H1 (cell line): ENCODE results near the gene THRB. TPM values are rescaled to one million over a fixed set of nuclear protein-coding genes. Genes with fewer than 3 reads are reported as not detected.

Experiments
- CTCF ChIA-PET: fragments of 300-600 bp; sonication (Branson Sonifier 250); formaldehyde crosslinking; loops from one replicate; lab custom pipeline; 2021; ENCODE audit not compliant: partially characterized antibody; lab: Charles Lee
- POLR2A ChIA-PET: fragments of 300-600 bp; sonication (Branson Sonifier 250); formaldehyde crosslinking; loops from one replicate; lab custom pipeline; 2021; ENCODE audit warnings: inconsistent platforms; ENCODE audit not compliant: partially characterized antibody; lab: Charles Lee
- DNase-seq, 2 experiments: peaks; one replicate each; pipeline versions ENCODE4 v3.0.0 to v3.0.0-alpha.2; 2010 to 2022; ENCODE audit warnings: low spot score in 2 of 2, low read depth in 1 of 2, mixed read lengths in 1 of 2
- FAIRE-seq: peaks from 2 replicates; lab custom pipeline; 2011; peaks lifted over from hg19 to GRCh38; lab: Jason Lieb, UNC
- H2AFZ ChIP-seq: 2 replicates; pipeline ENCODE4 v1.8.1; 2012; ENCODE audit warnings: low read length, inconsistent platforms
- H2AK5ac ChIP-seq: 2 replicates; pipeline ENCODE4 v1.6.1; 2013; ENCODE audit warnings: low read depth, low read length
- H2BK120ac ChIP-seq: replicated peaks from 2 replicates; pipeline ENCODE3; 2013; ENCODE audit warnings: low read depth, low read length, inconsistent platforms
- H2BK12ac ChIP-seq: 2 replicates; pipeline ENCODE4 v1.6.1; 2013; ENCODE audit warnings: low read depth, low read length
- H2BK15ac ChIP-seq: 2 replicates; pipeline ENCODE4 v1.6.1; 2013; ENCODE audit warnings: low read length
- H2BK20ac ChIP-seq: 2 replicates; pipeline ENCODE4 v1.6.1; 2013; ENCODE audit warnings: low read length
- H2BK5ac ChIP-seq: 2 replicates; pipeline ENCODE4 v1.6.1; 2013; ENCODE audit warnings: low read depth, low read length
- H3K14ac ChIP-seq: 2 replicates; pipeline ENCODE4 v1.6.1; 2013; ENCODE audit warnings: inconsistent platforms; ENCODE audit not compliant: insufficient read length
- H3K18ac ChIP-seq: 2 replicates; pipeline ENCODE4 v1.6.1; 2013; ENCODE audit warnings: low read length; ENCODE audit errors: extremely low read depth
- H3K23ac ChIP-seq: 2 replicates; pipeline ENCODE4 v1.6.1; 2013; ENCODE audit warnings: inconsistent platforms; ENCODE audit not compliant: insufficient read length
- H3K23me2 ChIP-seq: 2 replicates; pipeline ENCODE4 v1.6.1; 2013; ENCODE audit warnings: low read depth, low read length
- H3K27ac ChIP-seq: 2 replicates; pipeline ENCODE4 v1.6.1; 2011; ENCODE audit warnings: low read depth, low read length, inconsistent platforms
- H3K27me3 ChIP-seq, 4 experiments: replicated peaks in 1 of 4; 1 replicate in 1 of 4; 2 replicates in 3 of 4; pipeline versions ENCODE4 v1.6.1 to v1.8.1; 2011 to 2013; ENCODE audit warnings: low read length in 3 of 4, mild to moderate bottlenecking in 3 of 4, inconsistent platforms in 2 of 4, mixed read lengths in 2 of 4, moderate library complexity in 1 of 4; ENCODE audit not compliant: control insufficient read depth in 3 of 4, insufficient read depth in 3 of 4; ENCODE audit errors: extremely low read depth in 1 of 4
- H3K36me3 ChIP-seq, 4 experiments: 2 replicates each; pipeline versions ENCODE4 v1.6.1 to v1.8.1; 2011 to 2013; ENCODE audit warnings: mild to moderate bottlenecking in 4 of 4, low read length in 3 of 4, moderate library complexity in 2 of 4, control low read depth in 1 of 4, inconsistent platforms in 1 of 4; ENCODE audit not compliant: insufficient read depth in 4 of 4, control insufficient read depth in 2 of 4
- H3K4ac ChIP-seq: replicated peaks from 2 replicates; pipeline ENCODE3; 2013; ENCODE audit warnings: low read length, low read depth, mixed read lengths, inconsistent platforms; ENCODE audit not compliant: insufficient read length
- H3K4me1 ChIP-seq, 4 experiments: replicated peaks in 1 of 4; 1 replicate in 1 of 4; 2 replicates in 3 of 4; pipeline versions ENCODE4 v1.6.1 to v1.8.1; 2011 to 2013; ENCODE audit warnings: low read length in 3 of 4, inconsistent platforms in 2 of 4, mixed read lengths in 1 of 4; ENCODE audit not compliant: insufficient read depth in 4 of 4, control insufficient read depth in 3 of 4
- H3K4me2 ChIP-seq, 2 experiments: 2 replicates each; pipeline versions ENCODE4 v1.6.1 to v1.8.1; 2011 to 2013; ENCODE audit warnings: low read depth in 2 of 2, low read length in 2 of 2, control low read depth in 1 of 2, inconsistent platforms in 1 of 2, mild to moderate bottlenecking in 1 of 2; ENCODE audit not compliant: insufficient read depth in 1 of 2
- H3K4me3 ChIP-seq, 4 experiments: fragments of 200-600, 300-600 bp in 1 of 4; sonication (generic), shearing (Covaris generic), sonication (Bioruptor Twin) in 1 of 4; 2 replicates each; pipeline versions ENCODE4 v1.5.1 to v1.8.1; 2011 to 2016; ENCODE audit warnings: low read length in 4 of 4, low read depth in 3 of 4, control low read depth in 2 of 4, inconsistent platforms in 2 of 4, mild to moderate bottlenecking in 2 of 4, mixed read lengths in 1 of 4, moderate library complexity in 1 of 4; ENCODE audit not compliant: insufficient read depth in 2 of 4; ENCODE audit errors: extremely low read depth in 1 of 4
- H3K56ac ChIP-seq: replicated peaks from 2 replicates; pipeline ENCODE3; 2013; ENCODE audit warnings: low read depth, mild to moderate bottlenecking, mixed read lengths, low read length, inconsistent platforms; ENCODE audit not compliant: insufficient read length
- H3K79me1 ChIP-seq: 2 replicates; pipeline ENCODE4 v1.6.1; 2013; ENCODE audit warnings: low read depth, low read length, control low read depth
- H3K79me2 ChIP-seq, 2 experiments: 2 replicates each; pipeline versions ENCODE4 v1.6.1 to v1.8.1; 2012 to 2013; ENCODE audit warnings: low read length in 2 of 2, mild to moderate bottlenecking in 2 of 2, inconsistent platforms in 1 of 2; ENCODE audit not compliant: insufficient read depth in 2 of 2, control insufficient read depth in 1 of 2
- H3K9ac ChIP-seq, 4 experiments: replicated peaks in 1 of 4; 1 replicate in 1 of 4; 2 replicates in 3 of 4; pipeline versions ENCODE4 v1.6.1 to v1.8.1; 2011 to 2013; ENCODE audit warnings: low read depth in 3 of 4, low read length in 3 of 4, control low read depth in 2 of 4, mild to moderate bottlenecking in 2 of 4, moderate library complexity in 2 of 4, inconsistent platforms in 1 of 4; ENCODE audit errors: extremely low read depth in 1 of 4
- H3K9me3 ChIP-seq, 2 experiments: 2 replicates each; pipeline versions ENCODE4 v1.6.1 to v1.8.1; 2012 to 2013; ENCODE audit warnings: mild to moderate bottlenecking in 2 of 2, moderate library complexity in 2 of 2, control low read depth in 1 of 2, inconsistent platforms in 1 of 2, low read depth in 1 of 2, low read length in 1 of 2, mixed read lengths in 1 of 2; ENCODE audit not compliant: insufficient read depth in 2 of 2
- H4K20me1 ChIP-seq, 2 experiments: replicated peaks in 1 of 2; 2 replicates each; pipeline versions ENCODE3 to v1.8.1; 2011 to 2013; ENCODE audit warnings: inconsistent platforms in 2 of 2, low read length in 2 of 2, mild to moderate bottlenecking in 1 of 2; ENCODE audit not compliant: insufficient read depth in 2 of 2, control insufficient read depth in 1 of 2
- H4K5ac ChIP-seq: 2 replicates; pipeline ENCODE4 v1.6.1; 2013; ENCODE audit warnings: low read length, low read depth, mixed read lengths, inconsistent platforms; ENCODE audit not compliant: insufficient read length
- H4K8ac ChIP-seq: 2 replicates; pipeline ENCODE4 v1.8.0; 2013; ENCODE audit warnings: mild to moderate bottlenecking, moderate library complexity, low read length, inconsistent platforms; ENCODE audit not compliant: insufficient read depth; ENCODE audit errors: extremely low read depth
- H4K91ac ChIP-seq: replicated peaks from 2 replicates; pipeline ENCODE3; 2013; ENCODE audit warnings: low read length, mixed read lengths, inconsistent platforms; ENCODE audit not compliant: insufficient read length
- CHD2 ChIP-seq: IDR thresholded peaks from 2 replicates; pipeline ENCODE4 v1.6.1; 2012; ENCODE audit warnings: low read length, improper control_type of control experiment
- GTF2F1 ChIP-seq: IDR thresholded peaks from 2 replicates; pipeline ENCODE4 v1.6.1; 2012; ENCODE audit warnings: low read depth, low read length, improper control_type of control experiment, borderline replicate concordance
- KDM4A ChIP-seq: IDR thresholded peaks from one replicate; pipeline ENCODE4 v1.7.1; 2012; ENCODE audit warnings: low read depth, mild to moderate bottlenecking, moderate library complexity, low read length, inconsistent platforms; ENCODE audit not compliant: severe bottlenecking
- MAFK ChIP-seq: IDR thresholded peaks from 2 replicates; pipeline ENCODE4 v1.6.1; 2012; ENCODE audit warnings: low read depth, mild to moderate bottlenecking, improper control_type of control experiment, low read length
- PHF8 ChIP-seq: fragments of 200-600 bp; sonication (generic); conservative IDR thresholded peaks from 2 replicates; pipeline ENCODE4 v1.7.1; 2012; ENCODE audit warnings: low read depth, mild to moderate bottlenecking, inconsistent platforms, low read length, moderate library complexity
- RFX5 ChIP-seq: IDR thresholded peaks from 2 replicates; pipeline ENCODE4 v1.6.1; 2011; ENCODE audit warnings: low read depth, low read length, improper control_type of control experiment, borderline replicate concordance
- SP1 ChIP-seq: IDR thresholded peaks from 2 replicates; pipeline ENCODE4 v1.6.1; 2011; ENCODE audit warnings: low read depth, low read length
- WGBS, 2 experiments: shearing (Covaris generic) in 1 of 2; methylation state at CpG; one replicate each; pipeline versions ENCODE4 v1.1.6 to v1.1.7; 2013 to 2015; ENCODE audit warnings: low lambda C conversion rate in 2 of 2, mixed read lengths in 2 of 2, inconsistent platforms in 1 of 2, low coverage in 1 of 2, missing lambda C conversion rate in 1 of 2; ENCODE audit not compliant: insufficient replicate concordance in 2 of 2, insufficient coverage in 1 of 2, insufficient read length in 1 of 2; ENCODE audit errors: extremely low coverage in 1 of 2, missing lambda C conversion rate in 1 of 2; 5-methylcytosine and 5-hydroxymethylcytosine counted together
- polyA plus RNA-seq, 7 experiments: library from polyadenylated mRNA; depleted of rRNA in 3 of 7; stranded (reverse) in 5 of 7; unstranded in 2 of 7; fragments of >200 nt in 5 of 7; fragments of 200-250 nt in 2 of 7; gene quantifications; 1 replicate in 5 of 7; 2 replicates in 1 of 7; 4 replicates in 1 of 7; pipeline versions ENCODE4 v1.2.1 to v1.2.3, GENCODE V29; 2011 to 2013; ENCODE audit warnings: missing spikeins in 2 of 7, mixed read lengths in 2 of 7
- total RNA-seq: library from RNA; stranded (reverse); fragmentation: NEBNext Ultra II Directional; extraction: Animal tissue kit (Norgen Biotek cat#: 25700); gene quantifications from 2 replicates; pipeline ENCODE4 v1.2.1, GENCODE V29; 2021
- TF ChIP-seq, protein P1 (sequence below): IDR thresholded peaks from 2 replicates; pipeline ENCODE4 v1.6.1; 2011; ENCODE audit warnings: low read length, improper control_type of control experiment

Gene THRB
- total and polyA plus RNA-seq, 2 of the 8 experiments (the other 6 are each of a cell fraction or from before 2014, with no cell fraction given), result 0.98 to 3.9 TPM

DNA sequence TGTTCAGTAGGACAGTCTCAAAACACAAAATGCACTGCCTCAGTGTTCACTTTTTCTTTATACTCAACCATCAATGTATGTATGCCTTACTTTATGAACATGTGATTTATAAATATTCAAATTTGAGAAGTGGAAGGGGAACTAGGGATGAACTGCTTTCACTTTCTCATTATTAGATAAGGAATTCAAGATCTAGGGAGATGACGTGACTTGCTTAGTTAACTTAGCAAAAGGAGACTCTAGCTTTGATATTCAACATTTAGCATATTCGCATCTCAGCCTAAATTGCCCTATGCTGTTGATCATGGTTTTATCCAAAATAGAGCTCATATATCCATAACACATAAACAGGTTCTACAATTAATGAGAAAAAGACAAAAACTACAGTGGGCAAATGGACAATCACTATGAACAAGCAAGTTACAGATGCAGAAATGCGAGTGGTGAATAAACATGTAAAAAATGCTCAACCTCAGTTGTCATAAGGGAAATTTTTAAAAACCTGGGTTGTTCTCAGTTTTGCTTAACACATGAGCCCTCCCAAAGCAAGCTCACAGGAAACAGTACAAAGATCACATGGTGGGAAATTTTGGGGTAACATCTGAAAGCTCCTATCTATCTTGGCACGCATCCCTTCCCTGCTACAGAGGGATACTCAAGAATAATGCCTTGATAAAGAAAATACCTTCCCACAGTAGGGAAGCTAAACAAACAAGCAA lies 269.8 kb downstream of the THRB start:
- Histone ChIP-seq H4K8ac (no peak overlapping the region), H2BK5ac (no peak overlapping the region), H2BK12ac (no peak overlapping the region), H3K36me3 (no peaks in the 10 kb centered on the region), H3K4me3 (no peak overlapping the region), H4K20me1 (no peaks in the 10 kb centered on the region), H2AK5ac (no peak overlapping the region), H3K27ac (no peak overlapping the region), H3K4ac (no peak overlapping the region), H4K91ac (no peak overlapping the region), H3K4me2 (no peak overlapping the region), H3K79me2 (no peaks in the 10 kb centered on the region), H3K14ac (no peak overlapping the region), H2BK15ac (no peak overlapping the region), H3K27me3 (no peaks in the 10 kb centered on the region), H3K18ac (no peak overlapping the region), H3K9ac (no peak overlapping the region), H2BK20ac (no peak overlapping the region), H3K9me3 (no peaks in the 10 kb centered on the region), H2BK120ac (no peak overlapping the region), H3K56ac (no peak overlapping the region), H4K5ac (no peak overlapping the region), H2AFZ (no peak overlapping the region), H3K23ac (no peak overlapping the region), H3K23me2 (no peaks in the 10 kb centered on the region), H3K4me1 (peaks cover 0 to 7% (median 4%) of the 10 kb centered on the region in 4 experiments; a peak in 3 of 7 replicates), H3K79me1 (no peaks in the 10 kb centered on the region)
- ChIA-PET POLR2A (no interaction called here), CTCF (interaction anchor here (1.1 to 3.9 kb wide), 6 partner anchors 8 to 457 kb away, joined by 3 to 25 read pairs (median 8); no protein-coding TSS in a partner anchor)
- FAIRE-seq (no peak), DNase-seq (no peak)
- WGBS, 2 experiments, result 83% methylated on average over 4 of the region's 4 CpGs; no CpG with 5 or more reads in 1 of the 2 experiments
- TF ChIP-seq RFX5, result no peak
- no peak for TF ChIP-seq MAFK
- TF ChIP-seq PHF8, result no peak
- no peak for TF ChIP-seq CHD2
- no peak for TF ChIP-seq KDM4A
- TF ChIP-seq, protein P1, sequence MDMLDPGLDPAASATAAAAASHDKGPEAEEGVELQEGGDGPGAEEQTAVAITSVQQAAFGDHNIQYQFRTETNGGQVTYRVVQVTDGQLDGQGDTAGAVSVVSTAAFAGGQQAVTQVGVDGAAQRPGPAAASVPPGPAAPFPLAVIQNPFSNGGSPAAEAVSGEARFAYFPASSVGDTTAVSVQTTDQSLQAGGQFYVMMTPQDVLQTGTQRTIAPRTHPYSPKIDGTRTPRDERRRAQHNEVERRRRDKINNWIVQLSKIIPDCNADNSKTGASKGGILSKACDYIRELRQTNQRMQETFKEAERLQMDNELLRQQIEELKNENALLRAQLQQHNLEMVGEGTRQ, result no peak
- no peak for TF ChIP-seq GTF2F1
- TF ChIP-seq SP1, result no peak
- TF ChIP-seq, all 59 proteins: peak for 0
